Measurements from ENCODE around the gene OPRD1.
A peak's percentile ranks its signal among the peaks of the same experiment; 100 is the strongest.

Gene OPRD1

DNA sequence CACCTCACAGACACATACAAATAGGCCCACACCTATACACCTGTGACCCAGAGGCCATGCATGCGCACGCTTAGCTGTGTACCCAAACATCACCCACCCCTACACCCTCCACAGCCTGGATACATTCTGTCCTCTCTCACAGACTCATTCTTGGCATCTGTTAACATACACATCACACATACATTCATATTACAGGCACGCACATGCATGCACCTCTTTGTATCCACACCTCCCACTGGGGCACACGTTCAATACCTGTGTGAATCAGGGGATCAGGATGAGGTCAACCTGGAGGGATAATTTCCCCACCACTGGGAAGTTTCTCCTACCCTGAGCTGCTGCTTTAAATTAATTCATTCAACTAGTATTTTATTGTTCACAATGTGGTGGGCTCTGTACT, 66.8 kb downstream of the OPRD1 start:
- TF ChIP-seq, protein P1, sequence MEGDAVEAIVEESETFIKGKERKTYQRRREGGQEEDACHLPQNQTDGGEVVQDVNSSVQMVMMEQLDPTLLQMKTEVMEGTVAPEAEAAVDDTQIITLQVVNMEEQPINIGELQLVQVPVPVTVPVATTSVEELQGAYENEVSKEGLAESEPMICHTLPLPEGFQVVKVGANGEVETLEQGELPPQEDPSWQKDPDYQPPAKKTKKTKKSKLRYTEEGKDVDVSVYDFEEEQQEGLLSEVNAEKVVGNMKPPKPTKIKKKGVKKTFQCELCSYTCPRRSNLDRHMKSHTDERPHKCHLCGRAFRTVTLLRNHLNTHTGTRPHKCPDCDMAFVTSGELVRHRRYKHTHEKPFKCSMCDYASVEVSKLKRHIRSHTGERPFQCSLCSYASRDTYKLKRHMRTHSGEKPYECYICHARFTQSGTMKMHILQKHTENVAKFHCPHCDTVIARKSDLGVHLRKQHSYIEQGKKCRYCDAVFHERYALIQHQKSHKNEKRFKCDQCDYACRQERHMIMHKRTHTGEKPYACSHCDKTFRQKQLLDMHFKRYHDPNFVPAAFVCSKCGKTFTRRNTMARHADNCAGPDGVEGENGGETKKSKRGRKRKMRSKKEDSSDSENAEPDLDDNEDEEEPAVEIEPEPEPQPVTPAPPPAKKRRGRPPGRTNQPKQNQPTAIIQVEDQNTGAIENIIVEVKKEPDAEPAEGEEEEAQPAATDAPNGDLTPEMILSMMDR (IDR thresholded peaks at IDR 0.05; ENCODE audit: borderline replicate concordance, control extremely low read depth, extremely low read depth, insufficient read depth, missing control alignments), result no peak
- in situ Hi-C loops (cut with MboI; ENCODE audit: low sequenced_read_pairs, unreplicated experiment), result no loop called here
- no peak for DNase-seq (ENCODE audit: low spot score)

DNA sequence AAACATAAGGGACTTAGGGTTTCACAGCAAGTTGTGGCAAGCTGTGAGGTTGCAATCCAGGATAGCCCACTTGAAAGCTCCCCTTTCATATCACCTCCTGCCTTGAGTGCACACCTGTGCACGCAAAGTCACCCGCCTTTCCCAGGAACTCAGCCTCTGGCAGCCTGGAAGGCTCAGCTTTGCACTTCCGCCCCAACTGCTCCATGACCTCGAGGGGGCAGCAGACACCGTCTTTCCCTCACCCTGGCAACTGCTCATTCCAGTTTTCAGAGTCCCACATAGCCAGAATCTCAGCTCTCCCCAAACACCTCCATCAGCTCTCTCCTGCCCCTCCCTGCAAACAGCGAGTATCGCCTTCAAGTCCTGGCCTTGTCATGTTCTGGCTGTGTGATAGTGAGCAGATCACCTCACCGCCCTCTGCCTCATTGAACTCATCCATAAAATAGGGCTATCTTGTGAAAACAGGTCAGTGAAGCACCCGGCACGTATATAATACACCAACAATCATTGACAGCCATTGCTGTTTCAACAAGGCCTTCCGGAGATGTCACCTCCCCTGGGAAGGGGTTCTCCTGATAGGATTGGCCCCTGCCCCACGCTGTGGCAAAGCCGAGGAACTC, 70.1 kb downstream of the OPRD1 start:
- TF ChIP-seq, protein P1 (IDR thresholded peaks at IDR 0.05; ENCODE audit: borderline replicate concordance, control extremely low read depth, extremely low read depth, insufficient read depth, missing control alignments), result peak; percentile 95
- peak; percentile 81 for DNase-seq (ENCODE audit: low spot score)
- in situ Hi-C loops (cut with MboI; ENCODE audit: low sequenced_read_pairs, unreplicated experiment), result loop anchor here (5.0 kb wide), 2 partner anchors 150 to 315 kb away; no protein-coding TSS in a partner anchor

DNA sequence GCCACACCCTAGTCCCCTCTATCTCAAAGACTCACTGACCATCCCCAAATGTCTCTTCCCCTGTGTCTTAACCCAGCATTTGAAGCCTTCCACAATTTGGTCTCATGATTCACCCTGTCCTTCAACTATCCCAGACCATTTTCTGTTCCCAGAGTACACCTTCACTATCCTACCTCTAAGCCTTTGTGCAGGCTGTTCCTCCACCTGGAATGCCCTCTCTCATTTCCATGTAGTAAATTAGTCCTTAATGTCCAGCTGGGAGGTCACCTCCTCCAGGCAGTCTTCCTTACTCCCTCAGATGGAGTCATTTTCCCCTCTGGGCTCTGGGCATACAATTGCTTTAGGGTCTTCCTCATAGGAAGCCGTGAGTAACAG, 71.3 kb downstream of the OPRD1 start:
- no peak for DNase-seq (ENCODE audit: low spot score)
- TF ChIP-seq, protein P1 (IDR thresholded peaks at IDR 0.05; ENCODE audit: borderline replicate concordance, control extremely low read depth, extremely low read depth, insufficient read depth, missing control alignments), result no peak
- in situ Hi-C loops (cut with MboI; ENCODE audit: low sequenced_read_pairs, unreplicated experiment), result loop anchor here (5.0 kb wide), 2 partner anchors 149 to 314 kb away; no protein-coding TSS in a partner anchor

DNA sequence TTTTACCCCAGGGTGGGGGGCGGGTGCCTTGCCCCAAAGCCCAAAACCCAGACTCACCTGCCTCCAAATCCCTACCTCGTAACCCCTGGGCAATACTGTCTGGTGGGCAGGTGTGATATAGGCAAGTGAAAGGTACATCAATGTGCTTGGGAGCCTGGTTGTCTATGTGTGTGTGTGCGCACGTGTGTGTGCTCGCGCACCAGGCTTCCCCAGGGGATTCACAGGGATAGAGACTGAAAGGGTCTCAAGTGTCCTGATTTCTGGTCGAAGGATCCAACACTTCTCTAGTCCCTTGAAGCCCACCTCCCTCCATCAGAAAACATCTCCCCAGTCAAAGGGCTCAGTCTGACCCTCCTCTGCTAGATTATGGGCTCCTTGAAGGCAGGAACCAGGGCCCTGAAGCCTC, 73.5 kb downstream of the OPRD1 start:
- in situ Hi-C loops (cut with MboI; ENCODE audit: low sequenced_read_pairs, unreplicated experiment), result no loop called here
- TF ChIP-seq, protein P1 (IDR thresholded peaks at IDR 0.05; ENCODE audit: borderline replicate concordance, control extremely low read depth, extremely low read depth, insufficient read depth, missing control alignments), result no peak
- no peak for DNase-seq (ENCODE audit: low spot score)

DNA sequence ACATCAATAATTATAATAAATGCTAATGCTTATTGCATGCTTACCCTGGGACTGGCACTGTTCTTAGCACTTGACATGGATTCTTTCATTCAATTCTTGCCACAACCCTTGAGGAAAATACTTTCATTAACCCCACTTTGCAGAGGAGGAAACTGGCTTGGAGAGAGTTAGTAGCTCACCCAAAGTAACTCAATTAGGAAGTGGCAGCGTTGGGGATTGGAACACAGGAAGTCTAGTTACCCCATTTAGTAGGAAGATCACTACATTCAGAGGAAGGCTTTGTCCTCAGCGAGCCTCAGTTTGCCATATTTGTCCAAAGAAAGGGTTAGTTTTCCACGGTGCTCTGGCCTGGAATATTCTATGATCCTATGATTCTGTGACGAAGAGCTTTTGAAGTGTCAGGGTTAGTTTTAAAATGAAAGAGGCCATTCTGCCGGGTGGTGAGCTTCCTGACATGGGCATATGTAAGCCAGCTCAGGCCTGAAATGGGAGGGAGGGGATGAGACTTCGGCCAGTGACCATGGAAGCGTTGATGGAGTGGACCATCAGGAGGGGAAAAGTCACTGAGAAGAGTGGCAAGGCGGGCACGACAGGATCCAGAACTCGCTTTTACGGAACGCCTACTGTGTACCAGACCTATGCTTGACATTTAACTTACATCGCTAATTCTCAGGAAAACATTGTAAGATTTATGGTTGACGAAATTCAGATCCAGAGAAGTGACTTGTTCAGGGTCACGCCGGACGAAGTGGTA, 74.2 kb downstream of the OPRD1 start:
- no peak for DNase-seq (ENCODE audit: low spot score)
- TF ChIP-seq, protein P1 (IDR thresholded peaks at IDR 0.05; ENCODE audit: borderline replicate concordance, control extremely low read depth, extremely low read depth, insufficient read depth, missing control alignments), result no peak
- in situ Hi-C loops (cut with MboI; ENCODE audit: low sequenced_read_pairs, unreplicated experiment), result no loop called here

DNA sequence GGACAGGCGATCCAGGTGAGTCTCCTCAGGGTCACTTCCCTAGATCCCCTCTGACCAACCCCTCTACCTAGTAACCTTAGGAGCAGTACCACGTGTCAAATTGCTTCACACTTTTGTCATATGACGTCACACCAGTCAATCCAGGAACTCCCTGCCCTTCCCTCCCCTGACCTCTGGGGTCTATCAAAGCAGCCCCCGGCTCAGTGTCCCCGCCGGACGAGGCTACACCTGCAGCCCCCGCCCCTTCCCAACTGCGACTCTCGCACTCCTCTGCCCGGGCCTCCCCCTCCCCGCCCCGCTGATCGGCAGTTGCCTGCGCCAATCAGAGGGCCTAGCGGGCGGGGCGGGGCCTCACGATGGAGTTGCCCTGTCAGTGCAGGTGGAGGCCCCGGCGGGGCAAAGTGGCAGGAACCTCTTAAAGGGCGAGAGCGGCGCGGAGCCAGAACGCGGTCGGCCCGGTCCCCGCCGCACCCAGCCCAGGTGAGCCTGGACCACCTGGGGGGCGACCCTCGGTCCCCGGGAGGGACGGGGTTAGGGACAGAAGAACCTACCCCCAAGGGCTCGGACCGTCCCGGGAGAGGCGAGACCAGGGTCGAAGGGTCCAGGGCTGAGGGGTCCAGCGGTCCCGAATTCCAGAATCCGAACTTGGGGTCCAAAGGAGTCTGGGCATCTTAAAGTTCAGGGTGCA, 74.9 kb downstream of the OPRD1 start:
- TF ChIP-seq, protein P1 (IDR thresholded peaks at IDR 0.05; ENCODE audit: borderline replicate concordance, control extremely low read depth, extremely low read depth, insufficient read depth, missing control alignments), result no peak
- in situ Hi-C loops (cut with MboI; ENCODE audit: low sequenced_read_pairs, unreplicated experiment), result no loop called here
- peak; percentile 99 for DNase-seq (ENCODE audit: low spot score)
